ENCODE measurements around the gene UNC5C.

Gene UNC5C

DNA sequence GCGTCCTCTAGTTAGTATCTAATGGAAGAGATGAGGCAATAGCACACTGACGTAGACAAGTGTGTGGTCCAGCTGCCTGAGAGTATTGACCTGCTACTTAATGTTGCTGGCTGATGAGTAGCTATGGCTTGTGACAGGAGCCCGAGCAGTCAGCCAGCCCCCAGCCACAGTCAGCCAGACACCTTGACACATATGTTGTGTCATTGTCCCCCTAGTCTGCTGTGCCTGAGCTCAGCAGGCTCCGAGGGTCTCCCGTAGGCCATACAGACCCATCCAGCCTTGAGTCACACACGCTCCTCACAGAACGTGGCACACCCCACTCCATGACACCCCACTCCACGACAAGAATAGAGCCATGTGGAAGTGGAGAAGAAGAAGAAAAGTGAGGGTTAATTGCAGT, 362.1 kb downstream of the UNC5C start:
- TF ChIP-seq, protein P1, sequence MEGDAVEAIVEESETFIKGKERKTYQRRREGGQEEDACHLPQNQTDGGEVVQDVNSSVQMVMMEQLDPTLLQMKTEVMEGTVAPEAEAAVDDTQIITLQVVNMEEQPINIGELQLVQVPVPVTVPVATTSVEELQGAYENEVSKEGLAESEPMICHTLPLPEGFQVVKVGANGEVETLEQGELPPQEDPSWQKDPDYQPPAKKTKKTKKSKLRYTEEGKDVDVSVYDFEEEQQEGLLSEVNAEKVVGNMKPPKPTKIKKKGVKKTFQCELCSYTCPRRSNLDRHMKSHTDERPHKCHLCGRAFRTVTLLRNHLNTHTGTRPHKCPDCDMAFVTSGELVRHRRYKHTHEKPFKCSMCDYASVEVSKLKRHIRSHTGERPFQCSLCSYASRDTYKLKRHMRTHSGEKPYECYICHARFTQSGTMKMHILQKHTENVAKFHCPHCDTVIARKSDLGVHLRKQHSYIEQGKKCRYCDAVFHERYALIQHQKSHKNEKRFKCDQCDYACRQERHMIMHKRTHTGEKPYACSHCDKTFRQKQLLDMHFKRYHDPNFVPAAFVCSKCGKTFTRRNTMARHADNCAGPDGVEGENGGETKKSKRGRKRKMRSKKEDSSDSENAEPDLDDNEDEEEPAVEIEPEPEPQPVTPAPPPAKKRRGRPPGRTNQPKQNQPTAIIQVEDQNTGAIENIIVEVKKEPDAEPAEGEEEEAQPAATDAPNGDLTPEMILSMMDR (IDR thresholded peaks at IDR 0.05; ENCODE audit: insufficient read depth, low read length, poor library complexity, severe bottlenecking): no peak
- DNase-seq (ENCODE audit: extremely low read depth, insufficient read length): no peak
- no peak overlapping the region for H3K4me3 ChIP-seq (replicated peaks; ENCODE audit: low read depth, low read length)
- H3K36me3 ChIP-seq (ENCODE audit: control insufficient read depth, insufficient read depth, low read length): no peaks in the 10 kb centered on the region
- H3K27me3 ChIP-seq (replicated peaks; ENCODE audit: control insufficient read depth, insufficient read depth, low read length): no peaks in the 10 kb centered on the region

DNA sequence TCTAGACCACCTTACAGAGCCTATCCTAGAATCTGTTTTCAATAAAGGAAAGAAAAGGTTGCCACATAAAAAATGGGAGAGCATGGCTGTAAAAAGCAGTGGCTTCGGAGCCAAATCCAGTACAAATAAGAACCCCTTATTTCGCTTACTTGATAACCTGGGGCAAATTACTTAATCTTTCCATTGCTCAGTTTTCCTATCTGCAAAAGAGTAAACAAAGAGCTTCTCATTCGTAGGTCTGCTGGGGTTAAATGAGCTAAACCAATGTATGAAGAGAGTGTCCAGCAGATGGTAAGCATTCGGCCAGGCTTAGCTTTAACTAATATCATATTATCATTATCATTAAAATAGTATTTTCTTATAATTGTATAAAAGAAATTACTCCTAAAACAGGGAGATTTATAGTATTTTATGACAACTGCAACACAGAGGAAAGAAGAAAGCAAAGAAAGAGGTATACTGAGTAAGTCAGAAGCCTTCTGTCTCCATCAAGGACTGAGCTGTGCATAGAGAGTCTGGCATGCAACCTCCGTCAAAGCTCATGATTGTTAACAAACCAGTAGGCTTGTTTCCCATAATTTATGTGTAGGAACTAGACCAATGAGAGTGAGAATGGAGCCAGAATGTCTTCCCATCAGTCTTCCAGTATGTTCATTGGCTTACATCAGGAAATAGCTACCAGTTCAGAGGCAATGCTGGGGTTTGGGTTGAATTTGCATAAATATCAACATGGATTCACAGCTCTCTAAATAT, 364.9 kb downstream of the UNC5C start:
- DNase-seq (ENCODE audit: extremely low read depth, insufficient read length): no peak
- no peak overlapping the region for H3K4me3 ChIP-seq (replicated peaks; ENCODE audit: low read depth, low read length)
- H3K36me3 ChIP-seq (ENCODE audit: control insufficient read depth, insufficient read depth, low read length): no peaks in the 10 kb centered on the region
- no peaks in the 10 kb centered on the region; the same call in 1 of the 2 replicates for H3K27me3 ChIP-seq (replicated peaks; ENCODE audit: control insufficient read depth, insufficient read depth, low read length)
- TF ChIP-seq, protein P1 (IDR thresholded peaks at IDR 0.05; ENCODE audit: insufficient read depth, low read length, poor library complexity, severe bottlenecking): no peak

DNA sequence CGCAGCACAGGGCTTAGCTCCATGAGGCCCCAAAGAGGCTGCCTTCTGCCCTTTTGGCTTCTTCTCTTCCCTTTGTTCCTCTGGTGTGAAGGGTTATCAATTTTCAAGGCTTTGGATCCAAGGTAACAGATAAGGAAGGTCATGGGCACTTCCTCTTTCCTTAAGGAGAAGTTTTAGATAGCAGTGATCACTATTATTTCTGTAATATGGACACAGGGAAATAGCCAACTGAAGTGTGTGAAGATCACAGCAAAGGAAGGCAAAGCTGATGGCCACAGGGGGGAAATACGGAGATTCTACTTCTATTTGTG, 366.8 kb downstream of the UNC5C start:
- TF ChIP-seq, protein P1 (IDR thresholded peaks at IDR 0.05; ENCODE audit: insufficient read depth, low read length, poor library complexity, severe bottlenecking): no peak
- H3K27me3 ChIP-seq (replicated peaks; ENCODE audit: control insufficient read depth, insufficient read depth, low read length): no peaks in the 10 kb centered on the region; the same call in 1 of the 2 replicates
- DNase-seq (ENCODE audit: extremely low read depth, insufficient read length): no peak
- no peaks in the 10 kb centered on the region for H3K36me3 ChIP-seq (ENCODE audit: control insufficient read depth, insufficient read depth, low read length)
- H3K4me3 ChIP-seq (replicated peaks; ENCODE audit: low read depth, low read length): no peak overlapping the region

DNA sequence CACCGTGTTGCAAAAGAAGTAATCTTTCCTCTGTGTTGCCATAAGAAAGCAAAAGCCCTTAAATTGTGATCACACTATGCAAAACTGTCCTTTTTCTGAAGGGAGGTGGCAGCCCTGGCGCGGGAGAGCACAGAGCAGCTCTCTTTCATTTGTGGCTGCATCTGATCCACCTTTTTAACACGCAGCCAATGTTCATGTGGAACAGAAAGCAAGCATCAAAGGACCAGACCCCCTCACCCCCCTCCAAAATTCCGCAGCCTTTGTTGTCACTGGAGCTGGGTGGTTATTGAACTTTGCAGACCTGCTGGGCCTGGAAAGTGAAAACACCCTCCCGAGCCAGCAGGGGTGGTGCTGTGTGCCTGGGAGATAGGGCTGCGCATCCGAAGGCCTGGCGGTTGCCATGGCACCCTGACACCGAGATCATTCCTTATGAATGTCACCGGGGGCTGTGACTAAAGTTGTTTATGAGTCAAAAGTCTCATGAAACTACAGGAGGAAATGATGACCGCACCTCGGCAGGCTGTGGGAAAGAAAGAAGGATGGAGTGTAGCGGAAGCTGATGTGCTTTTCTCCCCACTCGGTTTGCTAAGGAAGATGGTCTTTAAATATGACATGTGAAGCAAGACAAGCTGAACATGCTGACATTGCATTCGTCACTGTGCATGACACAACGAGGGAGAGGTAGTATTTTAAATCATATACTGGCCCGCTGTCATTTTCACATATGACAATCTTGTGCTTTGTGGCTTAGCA, 367.4 kb downstream of the UNC5C start:
- no peak overlapping the region for H3K4me3 ChIP-seq (replicated peaks; ENCODE audit: low read depth, low read length)
- DNase-seq (ENCODE audit: extremely low read depth, insufficient read length): no peak
- H3K36me3 ChIP-seq (ENCODE audit: control insufficient read depth, insufficient read depth, low read length): no peaks in the 10 kb centered on the region
- TF ChIP-seq, protein P1 (IDR thresholded peaks at IDR 0.05; ENCODE audit: insufficient read depth, low read length, poor library complexity, severe bottlenecking): no peak
- no peaks in the 10 kb centered on the region; the same call in 1 of the 2 replicates for H3K27me3 ChIP-seq (replicated peaks; ENCODE audit: control insufficient read depth, insufficient read depth, low read length)

DNA sequence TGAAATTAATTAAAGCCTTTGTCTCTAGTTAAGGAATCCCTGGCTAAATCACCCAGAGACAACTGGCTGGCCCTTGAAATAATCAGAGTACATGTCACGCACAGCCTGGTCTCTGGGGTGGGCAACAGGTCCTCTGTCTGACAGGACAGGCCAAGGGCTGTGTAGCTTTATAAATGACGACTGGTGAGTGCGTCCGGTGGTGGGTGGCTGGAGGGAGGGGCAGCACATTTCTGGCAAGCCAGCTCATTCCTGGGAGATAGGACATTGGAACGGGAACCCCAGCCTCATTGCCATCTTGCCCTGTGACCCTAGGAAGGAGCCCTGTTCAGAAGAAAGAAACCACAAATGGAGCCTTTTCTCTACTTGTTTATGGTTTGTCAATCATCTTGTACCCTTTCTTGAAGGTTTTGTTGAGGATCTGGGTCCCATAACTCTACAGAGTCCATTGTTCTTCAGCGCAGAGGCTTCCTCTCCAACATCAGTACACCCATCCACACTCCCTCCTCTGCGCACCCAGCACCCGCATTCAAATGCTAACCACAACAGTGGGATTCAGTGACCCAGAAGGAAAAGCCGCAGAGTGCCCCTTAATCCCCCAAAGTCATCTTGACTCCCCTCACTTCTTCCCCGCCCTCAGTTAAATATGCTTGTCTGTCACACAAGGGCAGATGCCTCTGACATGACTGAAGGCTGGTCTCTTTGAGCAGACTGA, 368.1 kb downstream of the UNC5C start:
- no peak for DNase-seq (ENCODE audit: extremely low read depth, insufficient read length)
- Histone ChIP-seq H3K36me3 (ENCODE audit: control insufficient read depth, insufficient read depth, low read length) (no peaks in the 10 kb centered on the region), H3K27me3 (replicated peaks; ENCODE audit: control insufficient read depth, insufficient read depth, low read length) (no peaks in the 10 kb centered on the region; the same call in 1 of the 2 replicates), H3K4me3 (replicated peaks; ENCODE audit: low read depth, low read length) (no peak overlapping the region)
- TF ChIP-seq, protein P1 (IDR thresholded peaks at IDR 0.05; ENCODE audit: insufficient read depth, low read length, poor library complexity, severe bottlenecking): no peak
